GM12892 (cell line): ENCODE data around the gene ATP1A1.

ENCODE experiments used
- POLR2A ChIP-seq: IDR thresholded peaks from 2 replicates; pipeline ENCODE4 v1.6.1; 2011; ENCODE audit warnings: low read depth, low read length, control low read depth
- POLR2AphosphoS5 ChIP-seq: IDR thresholded peaks from 2 replicates; pipeline ENCODE4 v1.6.1; 2011; ENCODE audit warnings: low read depth, low read length, control low read depth

- TF ChIP-seq POLR2AphosphoS5 (no peak), POLR2A (no peak)
Observed at GRCh38 chr1:116433275-116434257, 60.5 kb downstream of the ATP1A1 start.
